HG02885 (cell line): ENCODE data around the gene STAT2.
"Not testable (repeated sequence)": the region's sequence is repeated elsewhere in the genome, so short reads cannot be mapped to it uniquely, and the experiment has no call there.

ENCODE experiments used
- ATAC-seq: cut with Tn5 transposase; IDR thresholded peaks from one replicate; pipeline ENCODE4 v1.9.1; 2021; ENCODE audit warnings: mild to moderate bottlenecking; ENCODE audit not compliant: unreplicated experiment, poor library complexity

The STAT2 gene

DNA sequence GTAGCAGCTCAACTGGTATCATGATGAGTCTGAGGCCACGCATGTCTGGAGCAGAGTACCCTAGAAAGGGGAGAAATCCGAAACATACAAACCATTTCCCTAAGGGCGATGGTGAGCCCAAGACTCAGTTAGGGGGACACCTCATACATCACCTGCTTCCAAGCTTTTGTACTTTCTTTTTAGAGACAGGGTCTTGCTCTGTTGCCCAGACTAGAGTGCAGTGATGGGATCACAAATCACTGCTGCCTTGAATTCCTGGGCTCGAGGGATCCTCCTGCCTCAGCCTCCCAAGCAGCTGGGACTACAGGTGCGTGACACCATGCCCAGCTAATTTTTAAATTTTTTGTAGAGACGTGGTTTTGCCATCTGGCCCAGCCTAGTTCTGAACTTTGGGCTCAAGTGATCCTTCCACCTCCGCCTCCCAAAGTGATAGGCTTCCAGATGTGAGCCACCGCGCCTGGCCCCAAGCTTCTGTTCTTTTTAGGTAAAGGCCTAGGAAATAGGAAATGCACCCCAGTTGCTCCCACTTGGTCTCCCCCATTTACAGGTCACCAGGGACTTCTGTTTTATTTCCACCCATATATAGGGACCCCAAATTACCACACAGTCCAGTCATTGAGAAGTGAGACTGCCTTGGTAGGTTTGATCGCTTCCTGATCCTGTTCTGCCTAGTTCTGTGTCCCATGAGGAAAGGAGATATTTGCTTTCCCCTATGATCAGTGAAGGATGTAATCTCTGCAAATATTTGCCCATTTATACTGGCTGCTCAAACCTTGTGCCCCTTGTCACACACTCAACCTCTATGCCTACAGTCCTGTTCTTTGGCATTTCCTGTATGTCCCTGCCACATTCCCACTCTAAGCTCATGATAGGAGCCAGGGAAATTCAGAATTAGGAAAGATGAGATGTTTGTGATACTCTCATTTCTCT lies 2.5 kb upstream of the STAT2 start, which contains the start of gene APOF:
Gene APOF, minus strand, starts transcription at position 728 of the 930 bp plus-strand sequence. Its CDS starts 112 bp downstream, at position 616.
- ATAC-seq = no peak

DNA sequence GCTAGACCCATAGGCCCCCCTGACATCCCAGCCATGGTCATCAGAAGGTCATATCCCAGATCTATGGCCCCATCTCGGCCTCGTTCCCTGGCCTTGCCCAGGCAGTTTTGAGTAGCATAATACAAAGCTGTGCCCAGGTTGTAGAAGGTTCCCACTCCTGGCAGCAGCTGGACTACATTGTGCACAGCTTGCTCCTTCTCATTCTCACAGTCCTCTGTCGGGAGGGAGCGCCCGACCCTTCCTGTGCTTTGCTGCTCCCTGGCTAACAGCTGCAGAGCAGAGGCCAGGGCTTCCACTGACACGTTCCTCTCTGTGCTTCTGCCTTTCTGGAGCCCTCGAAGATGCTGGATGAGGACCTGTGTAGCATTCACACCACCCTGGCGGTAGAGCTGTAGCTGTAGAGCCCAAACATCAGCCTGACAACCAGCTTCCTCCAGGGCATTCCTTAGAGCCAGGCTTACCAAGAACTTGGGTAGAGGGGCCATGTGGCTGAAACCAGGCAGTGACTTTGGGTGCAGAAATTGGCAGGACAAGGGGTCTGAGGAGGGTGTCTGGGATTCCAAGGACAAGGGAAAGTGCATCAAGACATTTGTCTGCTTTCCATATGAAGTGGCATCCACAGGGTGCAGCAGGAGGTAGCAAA lies 1.7 kb upstream of the STAT2 start:
- no peak for ATAC-seq

- no peak for ATAC-seq
Observed at GRCh38 chr12:56358836-56359532, 923 bp downstream of the STAT2 start.

DNA sequence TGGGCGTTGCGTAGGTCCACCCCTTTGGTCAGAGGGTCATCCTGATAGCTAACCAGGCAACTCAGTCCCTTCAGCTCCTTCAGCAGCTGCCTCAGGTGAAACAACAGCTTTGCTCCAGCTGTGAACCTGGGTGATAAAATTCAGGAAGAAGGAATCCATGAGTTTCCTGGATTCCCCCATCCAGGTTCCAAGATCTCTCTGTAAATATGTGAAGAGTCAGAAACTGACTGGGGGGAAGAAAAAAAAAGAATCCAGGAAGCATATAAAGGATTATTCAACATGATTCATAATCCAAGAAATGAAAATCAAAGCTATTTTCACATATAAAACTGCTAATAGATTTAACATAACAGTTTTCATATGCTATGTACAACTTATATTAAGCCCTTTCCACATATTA lies 8.6 kb downstream of the STAT2 start:
- ATAC-seq = no peak

- no peak for ATAC-seq
Observed at GRCh38 chr12:56350662-56351061, 9.2 kb downstream of the STAT2 start.

GRCh38 chr12:56348776-56349175 lies 11.1 kb downstream of the STAT2 start:
- no peak for ATAC-seq

GRCh38 chr12:56347255-56347654 lies 12.7 kb downstream of the STAT2 start:
- ATAC-seq = not testable (repeated sequence)

- ATAC-seq = no peak
Observed at GRCh38 chr12:56346675-56347074, 13.2 kb downstream of the STAT2 start.

GRCh38 chr12:56342290-56342689 lies 17.6 kb downstream of the STAT2 start:
- ATAC-seq = not testable (repeated sequence)

DNA sequence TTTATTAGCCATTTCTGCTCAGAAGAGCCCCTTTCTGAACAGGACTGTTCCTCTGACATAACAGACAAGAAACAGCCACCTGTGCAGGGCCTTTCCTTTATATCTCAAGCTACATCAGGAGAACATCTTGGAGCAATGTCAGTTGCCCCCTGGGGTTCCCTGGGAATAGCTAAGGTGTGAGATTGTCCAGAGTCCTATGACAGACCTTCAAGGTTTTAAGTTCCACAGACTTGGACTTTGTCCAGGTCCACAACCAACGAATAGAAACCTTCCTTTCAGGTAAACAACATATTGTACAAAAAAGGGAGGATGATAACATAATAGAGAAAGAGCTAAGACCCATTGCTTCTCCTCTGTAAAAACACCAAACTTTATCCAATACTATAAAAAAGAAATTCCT lies 18.3 kb downstream of the STAT2 start:
- no peak for ATAC-seq

- ATAC-seq = no peak
Observed at GRCh38 chr12:56339158-56339422, 20.8 kb downstream of the STAT2 start.

DNA sequence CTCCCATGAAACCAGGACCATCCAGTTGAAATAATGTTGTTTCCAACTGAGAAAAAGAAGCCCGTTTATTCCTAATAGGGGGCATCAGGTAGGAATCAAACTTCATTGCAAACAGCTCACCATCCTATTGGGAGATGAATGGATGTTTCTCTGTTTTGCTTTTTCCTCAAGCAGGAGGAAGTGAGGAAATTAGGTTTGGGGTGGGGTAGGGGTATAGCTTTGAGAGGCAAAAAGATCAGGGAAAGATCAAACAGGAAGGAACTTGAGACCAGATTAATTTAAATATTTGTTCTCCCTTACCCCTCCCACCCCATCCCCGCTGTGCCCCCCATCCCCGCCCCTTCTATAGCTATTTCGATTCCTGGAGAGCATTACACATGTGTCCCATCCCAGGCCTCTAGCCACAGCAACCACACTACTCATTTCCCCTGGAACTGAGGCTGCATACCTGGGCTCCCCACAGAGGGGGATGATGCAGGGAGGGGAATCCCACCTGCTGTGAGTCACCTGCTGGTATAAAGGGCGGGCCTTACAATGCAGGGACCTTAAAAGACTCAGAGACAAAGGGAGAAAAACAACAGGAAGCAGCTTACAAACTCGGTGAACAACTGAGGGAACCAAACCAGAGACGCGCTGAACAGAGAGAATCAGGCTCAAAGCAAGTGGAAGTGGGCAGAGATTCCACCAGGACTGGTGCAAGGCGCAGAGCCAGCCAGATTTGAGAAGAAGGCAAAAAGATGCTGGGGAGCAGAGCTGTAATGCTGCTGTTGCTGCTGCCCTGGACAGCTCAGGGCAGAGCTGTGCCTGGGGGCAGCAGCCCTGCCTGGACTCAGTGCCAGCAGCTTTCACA lies 21.4 kb downstream of the STAT2 start, which contains the start of gene IL23A:
Gene IL23A, plus strand, starts transcription at position 577 of the 850 bp plus-strand sequence. Its CDS starts 161 bp downstream, at position 738.
- peak; percentile 29 for ATAC-seq

DNA sequence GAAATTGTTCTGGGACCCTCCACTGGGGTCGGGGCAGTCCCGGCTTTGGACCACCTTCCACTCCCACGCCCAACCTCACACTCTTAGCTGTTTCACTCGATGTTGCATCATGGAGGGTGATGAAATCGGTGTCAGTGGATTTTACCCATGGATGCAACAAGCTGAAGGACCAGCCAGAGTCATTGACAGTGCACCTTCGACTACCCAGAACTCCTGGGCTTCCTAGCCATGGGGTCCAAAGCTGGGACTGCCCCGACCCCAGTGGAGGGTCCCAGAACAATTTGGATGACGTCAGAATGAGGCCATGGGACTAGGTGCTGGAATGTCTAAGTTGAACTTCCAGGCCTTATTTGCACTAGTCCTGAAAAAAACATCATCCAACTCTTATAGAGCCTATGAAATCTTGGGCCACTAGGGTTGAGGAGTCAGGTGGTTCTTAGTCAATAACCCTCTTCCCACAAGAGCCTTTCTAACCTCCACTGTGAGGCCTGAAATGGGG lies 22.1 kb downstream of the STAT2 start:
- ATAC-seq = no peak

DNA sequence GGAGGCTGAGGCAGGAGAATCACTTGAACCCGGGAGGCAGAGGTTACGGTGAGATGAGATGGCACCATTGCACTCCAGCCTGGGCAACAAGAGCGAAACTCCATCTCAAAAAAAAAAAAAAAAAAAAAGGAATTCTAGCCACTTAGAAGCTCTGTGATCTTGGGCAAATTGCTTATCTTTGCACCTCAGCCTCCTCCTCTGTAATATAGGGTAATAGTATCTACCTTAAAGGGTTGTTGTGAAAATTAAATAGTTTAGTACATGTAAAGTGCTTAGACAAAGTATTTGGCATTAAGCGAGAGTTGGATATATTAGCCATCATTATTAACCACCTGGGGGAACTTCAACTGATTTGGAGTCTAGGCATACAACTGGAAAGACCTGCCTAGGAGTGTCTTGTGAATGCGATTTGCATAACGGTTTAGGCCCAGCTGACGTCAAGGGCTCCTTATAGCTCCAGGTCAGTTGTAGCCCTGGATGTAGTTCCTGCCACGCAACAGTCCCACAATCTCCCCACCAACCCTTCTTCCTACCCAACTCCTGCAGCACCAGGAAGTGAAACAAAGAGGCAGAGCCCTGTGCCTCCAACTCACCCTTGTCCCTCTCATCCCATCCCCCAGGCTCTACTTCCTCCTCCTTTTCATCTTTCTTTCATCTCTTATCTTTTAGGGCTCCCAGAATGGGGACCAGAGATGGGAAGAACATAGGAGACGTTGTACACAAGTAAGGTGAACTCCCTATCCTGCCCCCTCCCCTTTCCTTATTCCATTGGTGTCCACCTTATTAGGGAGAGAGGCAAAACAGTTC lies 23.3 kb downstream of the STAT2 start:
- no peak for ATAC-seq

DNA sequence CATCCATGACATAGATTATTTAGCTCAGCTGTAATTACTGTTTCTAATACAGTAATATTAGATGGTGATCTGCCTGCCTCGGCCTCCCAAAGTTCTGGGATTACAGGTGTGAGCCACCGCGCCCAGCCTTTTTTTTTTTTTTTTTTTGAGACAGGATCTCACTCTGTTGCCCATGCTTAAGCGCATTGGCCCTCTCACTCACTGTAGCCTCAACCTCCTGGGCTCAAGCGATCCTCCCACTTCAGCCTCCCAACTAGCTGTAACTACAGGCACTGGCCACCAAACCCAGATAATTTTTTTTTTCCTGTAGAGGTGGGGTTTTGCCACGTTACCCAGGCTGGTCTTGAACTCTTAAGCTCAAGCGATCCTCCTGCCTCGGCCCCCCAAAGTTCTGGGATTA lies 24.4 kb downstream of the STAT2 start:
- ATAC-seq = not testable (repeated sequence)

- ATAC-seq = no peak
Observed at GRCh38 chr12:56334490-56334793, 25.5 kb downstream of the STAT2 start.

DNA sequence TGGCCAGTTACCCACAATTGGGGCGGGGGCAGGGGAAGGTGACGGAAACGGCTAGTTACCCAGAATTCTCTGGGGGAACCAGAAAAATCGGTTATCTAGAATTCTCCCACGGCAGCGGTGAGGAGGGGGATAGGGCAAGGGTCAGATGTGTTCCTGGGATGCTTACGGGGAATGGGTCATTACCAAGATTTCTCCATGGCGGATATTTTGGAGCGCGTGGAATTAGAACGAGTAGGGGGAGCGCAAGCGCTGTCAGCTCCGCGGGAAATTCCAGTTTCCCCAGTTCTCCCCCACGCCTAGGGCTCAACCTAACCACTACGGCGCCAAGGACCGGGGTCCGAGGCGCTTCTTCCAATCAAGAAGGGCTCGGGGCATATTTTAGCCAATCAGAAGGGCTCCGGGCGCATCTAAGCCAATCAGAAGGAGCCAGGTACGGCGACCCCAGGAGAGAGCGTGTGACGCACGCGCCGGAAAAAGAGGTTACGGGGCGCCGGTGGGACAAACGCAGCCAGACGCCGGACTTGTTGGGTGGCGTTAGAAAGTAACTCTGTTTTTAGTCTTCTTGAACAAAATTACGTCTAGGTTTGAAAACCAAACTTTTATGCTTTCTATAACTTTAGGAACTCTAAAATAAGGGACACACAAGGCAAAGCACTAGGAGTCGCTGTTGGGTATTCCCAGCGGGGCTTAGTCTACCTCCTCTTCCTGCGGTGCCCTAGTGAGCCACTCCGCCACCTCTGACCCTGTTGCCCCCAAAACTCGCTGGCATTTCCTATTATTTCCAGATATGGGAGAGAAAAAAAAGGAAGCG lies 26.0 kb downstream of the STAT2 start, which contains the start of gene PAN2:
Gene PAN2, minus strand, starts transcription at position 322 of the 811 bp plus-strand sequence. CDS start 906 bp downstream, outside the sequence.
- peak; percentile 95 for ATAC-seq

DNA sequence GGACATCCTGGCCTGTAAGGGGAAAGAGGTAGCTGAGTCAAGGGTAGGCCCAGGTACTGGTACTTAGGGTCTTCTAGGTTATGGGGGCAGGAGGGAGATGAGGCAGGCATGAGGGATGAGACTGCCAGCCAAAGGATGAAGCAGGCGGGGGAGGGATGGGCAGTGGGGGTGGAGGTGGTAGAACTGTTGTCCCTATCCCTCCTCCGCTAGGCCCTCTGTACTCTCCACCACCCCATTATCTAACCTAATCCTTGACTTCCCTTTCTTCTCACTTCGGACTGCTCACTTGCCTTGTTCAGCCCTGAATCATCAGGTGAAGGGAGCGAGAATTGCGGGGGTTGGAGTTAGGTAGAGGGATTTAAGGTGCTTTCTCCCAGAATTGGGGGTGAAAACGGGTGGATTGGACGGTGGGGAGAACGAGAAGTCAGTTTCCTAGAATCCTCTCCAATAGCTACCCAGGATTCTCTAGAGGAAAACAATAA lies 26.7 kb downstream of the STAT2 start:
- no peak for ATAC-seq
